ENCODE measurements around the gene BRD2.

GRCh38 chr6:33028220-33028849 is 59.9 kb downstream of the BRD2 start:
- no peak for TF ChIP-seq EZH2 (IDR thresholded peaks at IDR 0.05)
- no peak for TF ChIP-seq POLR2AphosphoS5 (IDR thresholded peaks at IDR 0.05; ENCODE audit: borderline replicate concordance, low read depth, low read length)

All from SK-N-MC (cell line).